HEK293 (cell line): Measurements from ENCODE around the gene DYNLRB2.

Source experiments
- CTCF ChIA-PET: fragments of 350-600 bp; formaldehyde crosslinking; extraction: SDS; loops from one replicate; lab custom pipeline; 2021; ENCODE audit warnings: antibody characterized with exemption; lab: Yijun Ruan, JAX
- POLR2A ChIA-PET: fragments of 300-600 bp; formaldehyde crosslinking; extraction: SDS; loops from one replicate; lab custom pipeline; 2020; ENCODE audit warnings: antibody characterized with exemption, inconsistent platforms; lab: Yijun Ruan, JAX
- H3K27ac ChIP-seq: fragments of 200-500 bp; sonication (Bioruptor generic); 2 replicates; pipeline ENCODE4 v1.5.1; 2014; ENCODE audit warnings: low read depth, low read length, control low read depth, inconsistent platforms; ENCODE audit errors: extremely low read depth
- H3K36me3 ChIP-seq, 2 experiments: fragments of 200-500 bp in 1 of 2; sonication (Bioruptor generic) in 1 of 2; 1 replicate in 1 of 2; 2 replicates in 1 of 2; pipeline ENCODE4 v1.5.1; 2014 to 2017; ENCODE audit warnings: inconsistent platforms in 2 of 2, low read length in 2 of 2; ENCODE audit not compliant: control insufficient read depth in 2 of 2, insufficient read depth in 1 of 2
- H3K4me1 ChIP-seq: fragments of 200-500 bp; sonication (Bioruptor generic); 2 replicates; pipeline ENCODE4 v1.5.1; 2014; ENCODE audit warnings: mild to moderate bottlenecking, low read length, inconsistent platforms; ENCODE audit not compliant: control insufficient read depth, insufficient read depth
- H3K4me3 ChIP-seq: 2 replicates; pipeline ENCODE4 v1.5.1; 2011; ENCODE audit warnings: low read depth, mild to moderate bottlenecking, control low read depth, low read length, moderate library complexity
- H3K9me3 ChIP-seq: fragments of 200-500 bp; sonication (Bioruptor generic); 2 replicates; pipeline ENCODE4 v1.5.1; 2014; ENCODE audit warnings: low read depth, low read length, inconsistent platforms; ENCODE audit not compliant: control insufficient read depth, insufficient read depth
- KLF16 ChIP-seq: fragments of 450-650 bp; formaldehyde crosslinking; IDR thresholded peaks from 2 replicates; pipeline ENCODE4 v1.5.1; 2017; ENCODE audit warnings: missing biosample characterization, missing genetic modification characterization
- PRDM1 ChIP-seq: fragments of 450-650 bp; formaldehyde crosslinking; IDR thresholded peaks from 2 replicates; pipeline ENCODE4; 2016; ENCODE audit warnings: missing biosample characterization, missing genetic modification characterization
- REPIN1 ChIP-seq: fragments of 450-650 bp; formaldehyde crosslinking; IDR thresholded peaks from 2 replicates; pipeline ENCODE4 v1.5.1; 2017; ENCODE audit warnings: missing biosample characterization, missing genetic modification characterization, low read depth
- SCRT1 ChIP-seq: fragments of 450-650 bp; formaldehyde crosslinking; IDR thresholded peaks from 2 replicates; pipeline ENCODE4 v1.5.1; 2016; ENCODE audit warnings: missing biosample characterization, missing genetic modification characterization, borderline replicate concordance
- ZFHX2 ChIP-seq: fragments of 450-650 bp; formaldehyde crosslinking; conservative IDR thresholded peaks from 2 replicates; pipeline ENCODE4 v1.5.1; 2016; ENCODE audit warnings: missing biosample characterization, missing genetic modification characterization
- ZNF112 ChIP-seq: fragments of 450-650 bp; formaldehyde crosslinking; IDR thresholded peaks from 2 replicates; pipeline ENCODE4 v1.5.0; 2017; ENCODE audit warnings: missing biosample characterization, missing genetic modification characterization
- ZNF239 ChIP-seq: fragments of 450-650 bp; formaldehyde crosslinking; IDR thresholded peaks from 2 replicates; pipeline ENCODE4 v1.5.1; 2016; ENCODE audit warnings: missing biosample characterization, missing genetic modification characterization
- ZNF302 ChIP-seq: fragments of 450-650 bp; formaldehyde crosslinking; IDR thresholded peaks from 2 replicates; pipeline ENCODE4 v1.5.1; 2016; ENCODE audit warnings: missing biosample characterization, missing genetic modification characterization, low read depth
- ZNF350 ChIP-seq: fragments of 450-650 bp; formaldehyde crosslinking; IDR thresholded peaks from 2 replicates; pipeline ENCODE4 v1.5.0; 2017; ENCODE audit warnings: missing biosample characterization, mild to moderate bottlenecking, missing genetic modification characterization
- ZNF600 ChIP-seq: fragments of 450-650 bp; formaldehyde crosslinking; IDR thresholded peaks from 2 replicates; pipeline ENCODE4 v1.5.1; 2016; ENCODE audit warnings: missing biosample characterization, missing genetic modification characterization
- ZNF621 ChIP-seq: fragments of 450-650 bp; formaldehyde crosslinking; IDR thresholded peaks from 2 replicates; pipeline ENCODE4 v1.5.1; 2017; ENCODE audit warnings: missing biosample characterization, missing genetic modification characterization
- ZNF791 ChIP-seq: fragments of 450-650 bp; formaldehyde crosslinking; IDR thresholded peaks from 2 replicates; pipeline ENCODE4 v1.5.1; 2016; ENCODE audit warnings: missing biosample characterization, missing genetic modification characterization
- ZNF830 ChIP-seq: fragments of 450-650 bp; IDR thresholded peaks from 2 replicates; pipeline ENCODE4 v1.5.0; 2018; ENCODE audit warnings: missing biosample characterization, missing genetic modification characterization, low read depth, mild to moderate bottlenecking, moderate library complexity
- TF ChIP-seq, protein P1 (sequence below): fragments of 450-650 bp; formaldehyde crosslinking; IDR thresholded peaks from 2 replicates; pipeline ENCODE4 v1.5.1; 2016; ENCODE audit warnings: missing biosample characterization, missing genetic modification characterization
- TF ChIP-seq, protein P2 (sequence below): fragments of 450-650 bp; formaldehyde crosslinking; IDR thresholded peaks from 2 replicates; pipeline ENCODE4 v1.5.1; 2016; ENCODE audit warnings: missing biosample characterization, missing genetic modification characterization
- TF ChIP-seq, protein P3 (sequence below): fragments of 450-650 bp; formaldehyde crosslinking; IDR thresholded peaks from 2 replicates; pipeline ENCODE4 v1.5.1; 2017; ENCODE audit warnings: missing biosample characterization, missing genetic modification characterization
- TF ChIP-seq, protein P4 (sequence below): fragments of 450-650 bp; formaldehyde crosslinking; IDR thresholded peaks from 2 replicates; pipeline ENCODE4 v1.5.1; 2017; ENCODE audit warnings: missing biosample characterization, missing genetic modification characterization
- TF ChIP-seq, protein P5 (sequence below): fragments of 450-650 bp; formaldehyde crosslinking; optimal IDR thresholded peaks from 2 replicates; pipeline ENCODE3; 2016; ENCODE audit warnings: missing biosample characterization, mild to moderate bottlenecking, missing genetic modification characterization

Gene DYNLRB2

DNA sequence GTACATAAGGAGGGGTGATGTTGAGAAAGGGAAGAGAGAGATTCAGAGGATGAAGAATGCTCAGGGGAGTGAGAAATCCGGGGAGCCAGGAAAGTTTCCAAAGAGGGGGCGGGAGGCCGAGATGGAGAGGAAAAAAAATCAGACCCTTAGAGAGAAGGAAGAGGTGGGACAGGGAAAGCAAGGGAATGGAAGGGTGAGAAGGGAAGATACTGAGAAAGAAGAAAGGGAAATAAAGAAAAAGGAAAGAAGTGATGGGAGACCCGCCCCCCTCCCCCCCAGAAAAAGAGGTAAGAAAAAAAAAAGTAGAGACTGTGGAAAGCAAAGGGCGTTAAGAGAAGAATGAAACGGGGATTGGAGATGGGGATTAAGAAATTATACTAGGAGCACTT is 507 bp downstream of the DYNLRB2 start:
- ChIA-PET POLR2A (no interaction called here), CTCF (interaction anchor here (1.8 kb wide), 1 partner anchor 14 kb away, joined by 6 read pairs; no protein-coding TSS in a partner anchor)
- TF ChIP-seq ZNF621 (no peak), REPIN1 (tag by site-specific recombination) (no peak), ZNF830 (tag by site-specific recombination) (no peak), ZNF302 (tag by site-specific recombination) (no peak), SCRT1 (tag by site-specific recombination) (no peak), ZNF112 (tag by site-specific recombination) (no peak), PRDM1 (tag by site-specific recombination) (peak; percentile 71), ZNF791 (tag by site-specific recombination) (no peak), KLF16 (tag by site-specific recombination) (0 out of 2 replicates have a peak, but pooled peaks have one; percentile 43)
- TF ChIP-seq, protein P1, sequence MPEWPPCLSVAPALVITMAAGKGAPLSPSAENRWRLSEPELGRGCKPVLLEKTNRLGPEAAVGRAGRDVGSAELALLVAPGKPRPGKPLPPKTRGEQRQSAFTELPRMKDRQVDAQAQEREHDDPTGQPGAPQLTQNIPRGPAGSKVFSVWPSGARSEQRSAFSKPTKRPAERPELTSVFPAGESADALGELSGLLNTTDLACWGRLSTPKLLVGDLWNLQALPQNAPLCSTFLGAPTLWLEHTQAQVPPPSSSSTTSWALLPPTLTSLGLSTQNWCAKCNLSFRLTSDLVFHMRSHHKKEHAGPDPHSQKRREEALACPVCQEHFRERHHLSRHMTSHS = 0 out of 2 replicates have a peak, but pooled peaks have one; percentile 19
- TF ChIP-seq, protein P2, sequence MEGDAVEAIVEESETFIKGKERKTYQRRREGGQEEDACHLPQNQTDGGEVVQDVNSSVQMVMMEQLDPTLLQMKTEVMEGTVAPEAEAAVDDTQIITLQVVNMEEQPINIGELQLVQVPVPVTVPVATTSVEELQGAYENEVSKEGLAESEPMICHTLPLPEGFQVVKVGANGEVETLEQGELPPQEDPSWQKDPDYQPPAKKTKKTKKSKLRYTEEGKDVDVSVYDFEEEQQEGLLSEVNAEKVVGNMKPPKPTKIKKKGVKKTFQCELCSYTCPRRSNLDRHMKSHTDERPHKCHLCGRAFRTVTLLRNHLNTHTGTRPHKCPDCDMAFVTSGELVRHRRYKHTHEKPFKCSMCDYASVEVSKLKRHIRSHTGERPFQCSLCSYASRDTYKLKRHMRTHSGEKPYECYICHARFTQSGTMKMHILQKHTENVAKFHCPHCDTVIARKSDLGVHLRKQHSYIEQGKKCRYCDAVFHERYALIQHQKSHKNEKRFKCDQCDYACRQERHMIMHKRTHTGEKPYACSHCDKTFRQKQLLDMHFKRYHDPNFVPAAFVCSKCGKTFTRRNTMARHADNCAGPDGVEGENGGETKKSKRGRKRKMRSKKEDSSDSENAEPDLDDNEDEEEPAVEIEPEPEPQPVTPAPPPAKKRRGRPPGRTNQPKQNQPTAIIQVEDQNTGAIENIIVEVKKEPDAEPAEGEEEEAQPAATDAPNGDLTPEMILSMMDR = no peak
- TF ChIP-seq, protein P3, sequence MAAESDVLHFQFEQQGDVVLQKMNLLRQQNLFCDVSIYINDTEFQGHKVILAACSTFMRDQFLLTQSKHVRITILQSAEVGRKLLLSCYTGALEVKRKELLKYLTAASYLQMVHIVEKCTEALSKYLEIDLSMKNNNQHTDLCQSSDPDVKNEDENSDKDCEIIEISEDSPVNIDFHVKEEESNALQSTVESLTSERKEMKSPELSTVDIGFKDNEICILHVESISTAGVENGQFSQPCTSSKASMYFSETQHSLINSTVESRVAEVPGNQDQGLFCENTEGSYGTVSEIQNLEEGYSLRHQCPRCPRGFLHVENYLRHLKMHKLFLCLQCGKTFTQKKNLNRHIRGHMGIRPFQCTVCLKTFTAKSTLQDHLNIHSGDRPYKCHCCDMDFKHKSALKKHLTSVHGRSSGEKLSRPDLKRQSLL (tag by site-specific recombination) = no peak
- TF ChIP-seq, protein P4, sequence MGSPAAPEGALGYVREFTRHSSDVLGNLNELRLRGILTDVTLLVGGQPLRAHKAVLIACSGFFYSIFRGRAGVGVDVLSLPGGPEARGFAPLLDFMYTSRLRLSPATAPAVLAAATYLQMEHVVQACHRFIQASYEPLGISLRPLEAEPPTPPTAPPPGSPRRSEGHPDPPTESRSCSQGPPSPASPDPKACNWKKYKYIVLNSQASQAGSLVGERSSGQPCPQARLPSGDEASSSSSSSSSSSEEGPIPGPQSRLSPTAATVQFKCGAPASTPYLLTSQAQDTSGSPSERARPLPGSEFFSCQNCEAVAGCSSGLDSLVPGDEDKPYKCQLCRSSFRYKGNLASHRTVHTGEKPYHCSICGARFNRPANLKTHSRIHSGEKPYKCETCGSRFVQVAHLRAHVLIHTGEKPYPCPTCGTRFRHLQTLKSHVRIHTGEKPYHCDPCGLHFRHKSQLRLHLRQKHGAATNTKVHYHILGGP (tag by site-specific recombination) = no peak
- H3K9me3 ChIP-seq = no peaks in the 10 kb centered on the region
- H3K4me1 ChIP-seq = no peaks in the 10 kb centered on the region
- no peaks in the 10 kb centered on the region for H3K36me3 ChIP-seq
- peak overlapping the region; percentile 58 for H3K4me3 ChIP-seq
- no peak overlapping the region for H3K27ac ChIP-seq

DNA sequence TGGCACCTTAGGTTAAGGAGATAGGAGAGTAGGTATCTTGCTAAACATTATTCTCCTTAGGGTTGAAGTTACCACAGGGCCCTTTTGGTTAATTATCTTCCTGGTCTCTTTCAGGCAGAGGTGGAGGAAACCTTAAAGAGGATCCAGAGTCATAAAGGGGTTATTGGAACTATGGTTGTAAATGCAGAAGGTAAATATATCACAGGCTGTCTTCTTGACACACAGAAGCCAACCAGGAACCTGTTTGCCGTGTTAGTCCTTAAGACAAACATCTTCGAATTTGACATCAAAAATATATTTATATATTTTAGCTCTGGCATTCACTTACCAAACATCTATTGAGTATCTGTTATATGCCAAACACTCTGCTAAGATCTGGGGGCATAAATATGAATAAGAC is 2.4 kb downstream of the DYNLRB2 start:
- no peak for TF ChIP-seq ZNF600 (tag by site-specific recombination)
- no peak for TF ChIP-seq ZFHX2
- TF ChIP-seq ZNF239 = no peak
- no peak for TF ChIP-seq ZNF830 (tag by site-specific recombination)
- no peak for TF ChIP-seq ZNF350
- TF ChIP-seq, protein P5, sequence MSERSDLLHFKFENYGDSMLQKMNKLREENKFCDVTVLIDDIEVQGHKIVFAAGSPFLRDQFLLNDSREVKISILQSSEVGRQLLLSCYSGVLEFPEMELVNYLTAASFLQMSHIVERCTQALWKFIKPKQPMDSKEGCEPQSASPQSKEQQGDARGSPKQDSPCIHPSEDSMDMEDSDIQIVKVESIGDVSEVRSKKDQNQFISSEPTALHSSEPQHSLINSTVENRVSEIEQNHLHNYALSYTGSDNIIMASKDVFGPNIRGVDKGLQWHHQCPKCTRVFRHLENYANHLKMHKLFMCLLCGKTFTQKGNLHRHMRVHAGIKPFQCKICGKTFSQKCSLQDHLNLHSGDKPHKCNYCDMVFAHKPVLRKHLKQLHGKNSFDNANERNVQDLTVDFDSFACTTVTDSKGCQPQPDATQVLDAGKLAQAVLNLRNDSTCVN (tag by site-specific recombination) = no peak
- TF ChIP-seq, all 188 proteins: peak for 0
- no peaks in the 10 kb centered on the region for H3K4me1 ChIP-seq
- ChIA-PET CTCF (interaction anchor here (1.5 kb wide), 1 partner anchor 16 kb away, joined by 4 read pairs; no protein-coding TSS in a partner anchor), POLR2A (no interaction called here)
- H3K4me3 ChIP-seq = no peak overlapping the region
- H3K27ac ChIP-seq = no peak overlapping the region
- no peaks in the 10 kb centered on the region for H3K9me3 ChIP-seq
- H3K36me3 ChIP-seq = no peaks in the 10 kb centered on the region
